NCI-H524 treated with DMSO at 0.1 percent for 48 hours (cell line): ENCODE measurements around the gene OR51V1.
"Not testable (repeated sequence)": the region's sequence is repeated elsewhere in the genome, so short reads cannot be mapped to it uniquely, and the experiment has no call there.

ENCODE experiments used
- DNase-seq: peaks from one replicate; lab custom pipeline; 2025; lab: John Stamatoyannopoulos, UW

The OR51V1 gene

GRCh38 chr11:5164807-5165206 lies 35.7 kb downstream of the OR51V1 start:
- not testable (repeated sequence) for DNase-seq

GRCh38 chr11:5161045-5161444 lies 39.4 kb downstream of the OR51V1 start:
- DNase-seq = not testable (repeated sequence)

DNA sequence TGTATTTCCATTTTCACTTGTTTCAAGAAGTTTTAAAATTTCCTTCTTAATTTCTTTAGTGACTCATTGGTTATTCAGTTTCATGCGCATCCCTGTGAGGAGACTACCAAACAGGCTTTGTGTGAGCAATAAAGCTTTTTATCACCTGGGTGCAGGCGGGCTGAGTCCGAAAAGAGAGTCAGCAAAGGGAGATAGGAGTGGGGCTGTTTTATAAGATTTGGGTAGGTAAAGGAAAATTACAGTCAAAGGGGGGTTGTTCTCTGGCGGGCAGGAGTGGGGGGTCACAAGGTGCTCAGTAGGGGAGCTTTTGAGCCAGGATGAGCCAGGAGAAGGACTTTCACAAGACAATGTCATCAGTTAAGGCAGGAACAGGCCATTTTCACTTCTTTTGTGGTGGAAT lies 40.3 kb downstream of the OR51V1 start:
- DNase-seq = not testable (repeated sequence)

- DNase-seq = no peak
These were observed 40.7 kb downstream of the OR51V1 start for GRCh38 chr11:5159806-5160205.

GRCh38 chr11:5154657-5155056 lies 45.8 kb downstream of the OR51V1 start, which contains the start of gene OR52A1:
TSS of gene OR52A1 (minus strand) at chr11:5154757. CDS start at chr11:5152369, 2,388 bp downstream.
- no peak for DNase-seq

DNA sequence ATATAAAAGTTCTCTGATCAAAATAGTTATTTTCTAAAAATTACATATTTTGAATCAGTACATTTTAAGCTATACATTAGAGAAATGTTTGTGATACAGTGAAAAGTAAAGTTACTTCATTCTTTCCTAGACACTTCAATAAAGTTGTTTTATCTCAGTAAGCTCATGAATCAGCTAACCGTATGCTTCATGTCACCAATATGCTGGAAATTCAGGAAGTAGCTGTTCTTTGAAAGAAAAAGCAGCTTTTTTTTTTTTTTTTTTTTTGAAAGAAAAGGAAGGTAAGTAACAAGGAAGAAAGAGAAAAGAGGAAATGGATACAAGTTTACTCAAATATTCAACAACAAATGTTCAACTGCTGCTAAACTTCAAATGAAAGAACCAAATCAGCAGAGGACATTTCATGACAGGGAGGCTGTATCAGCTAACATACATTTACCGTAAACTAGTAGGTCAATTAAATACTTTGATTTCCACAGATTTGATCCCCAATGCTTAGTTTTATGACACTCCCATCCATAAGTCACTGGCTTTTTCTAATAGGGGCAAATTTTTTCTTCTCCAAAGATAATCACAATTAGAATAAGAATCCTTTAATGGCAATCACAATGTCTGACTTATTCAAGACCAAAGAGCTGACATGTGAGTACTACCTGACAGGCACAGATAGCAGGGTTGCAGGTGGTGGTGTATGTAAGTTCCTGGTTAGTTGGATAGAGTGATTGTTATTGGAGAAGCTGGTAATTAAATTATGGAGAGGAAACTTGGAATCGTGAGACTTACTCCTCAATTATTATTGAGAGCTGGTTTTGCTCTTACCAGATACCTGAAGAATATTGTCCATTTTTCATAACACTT lies 46.7 kb downstream of the OR51V1 start:
- no peak for DNase-seq

DNA sequence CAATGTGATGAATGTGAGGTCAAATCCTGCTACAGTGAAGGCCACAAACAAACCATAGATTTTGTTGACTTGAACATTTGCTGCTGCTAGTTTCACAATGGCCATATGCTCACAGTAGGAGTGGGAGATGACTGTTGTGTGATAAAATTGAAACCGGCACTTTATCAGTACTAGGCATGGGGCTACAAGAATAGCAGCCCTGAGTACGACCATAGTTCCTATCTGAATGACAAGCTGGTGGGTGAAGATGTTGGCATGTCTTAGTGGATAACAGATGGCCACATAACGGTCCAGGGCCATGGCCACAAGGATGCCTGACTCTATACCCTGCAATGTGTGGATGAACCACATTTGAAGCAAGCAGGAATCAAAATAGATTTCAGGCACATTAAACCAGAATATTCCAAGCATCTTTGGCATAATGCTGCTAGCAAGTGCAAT lies 48.7 kb downstream of the OR51V1 start:
- DNase-seq = no peak
